ENCODE measurements around the gene GTF3C5.

DNA sequence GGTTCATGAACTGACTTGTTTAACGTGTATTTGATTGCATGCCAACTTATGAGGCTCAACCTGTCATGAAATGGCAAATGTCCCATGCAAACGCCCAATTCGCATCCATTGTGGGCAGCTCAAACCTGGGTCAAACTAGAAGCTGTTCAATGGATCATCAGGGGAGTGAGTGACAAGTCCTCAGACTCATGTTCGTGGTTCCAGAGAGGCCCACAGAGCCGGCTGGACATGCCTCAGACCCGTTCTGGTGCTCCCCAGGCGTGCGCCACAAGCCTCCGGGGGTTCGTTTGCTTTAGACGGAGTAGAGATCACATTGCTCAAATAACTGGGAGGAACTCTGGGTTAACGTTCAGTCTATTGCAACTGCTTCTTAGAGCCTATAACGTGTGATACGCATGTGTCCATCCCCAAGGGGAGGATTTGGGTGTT lies 37.3 kb upstream of the GTF3C5 start:
- TF ChIP-seq, protein P1, sequence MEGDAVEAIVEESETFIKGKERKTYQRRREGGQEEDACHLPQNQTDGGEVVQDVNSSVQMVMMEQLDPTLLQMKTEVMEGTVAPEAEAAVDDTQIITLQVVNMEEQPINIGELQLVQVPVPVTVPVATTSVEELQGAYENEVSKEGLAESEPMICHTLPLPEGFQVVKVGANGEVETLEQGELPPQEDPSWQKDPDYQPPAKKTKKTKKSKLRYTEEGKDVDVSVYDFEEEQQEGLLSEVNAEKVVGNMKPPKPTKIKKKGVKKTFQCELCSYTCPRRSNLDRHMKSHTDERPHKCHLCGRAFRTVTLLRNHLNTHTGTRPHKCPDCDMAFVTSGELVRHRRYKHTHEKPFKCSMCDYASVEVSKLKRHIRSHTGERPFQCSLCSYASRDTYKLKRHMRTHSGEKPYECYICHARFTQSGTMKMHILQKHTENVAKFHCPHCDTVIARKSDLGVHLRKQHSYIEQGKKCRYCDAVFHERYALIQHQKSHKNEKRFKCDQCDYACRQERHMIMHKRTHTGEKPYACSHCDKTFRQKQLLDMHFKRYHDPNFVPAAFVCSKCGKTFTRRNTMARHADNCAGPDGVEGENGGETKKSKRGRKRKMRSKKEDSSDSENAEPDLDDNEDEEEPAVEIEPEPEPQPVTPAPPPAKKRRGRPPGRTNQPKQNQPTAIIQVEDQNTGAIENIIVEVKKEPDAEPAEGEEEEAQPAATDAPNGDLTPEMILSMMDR (IDR thresholded peaks at IDR 0.05) = no peak
- no peak for TF ChIP-seq POLR2AphosphoS5 (IDR thresholded peaks at IDR 0.05)
- no peak for TF ChIP-seq POLR2A (IDR thresholded peaks at IDR 0.05)
- TF ChIP-seq EP300 (IDR thresholded peaks at IDR 0.05) = no peak

Data from stomach (tissue), 4 donors.